ENCODE results near the gene EFCAB5.

DNA sequence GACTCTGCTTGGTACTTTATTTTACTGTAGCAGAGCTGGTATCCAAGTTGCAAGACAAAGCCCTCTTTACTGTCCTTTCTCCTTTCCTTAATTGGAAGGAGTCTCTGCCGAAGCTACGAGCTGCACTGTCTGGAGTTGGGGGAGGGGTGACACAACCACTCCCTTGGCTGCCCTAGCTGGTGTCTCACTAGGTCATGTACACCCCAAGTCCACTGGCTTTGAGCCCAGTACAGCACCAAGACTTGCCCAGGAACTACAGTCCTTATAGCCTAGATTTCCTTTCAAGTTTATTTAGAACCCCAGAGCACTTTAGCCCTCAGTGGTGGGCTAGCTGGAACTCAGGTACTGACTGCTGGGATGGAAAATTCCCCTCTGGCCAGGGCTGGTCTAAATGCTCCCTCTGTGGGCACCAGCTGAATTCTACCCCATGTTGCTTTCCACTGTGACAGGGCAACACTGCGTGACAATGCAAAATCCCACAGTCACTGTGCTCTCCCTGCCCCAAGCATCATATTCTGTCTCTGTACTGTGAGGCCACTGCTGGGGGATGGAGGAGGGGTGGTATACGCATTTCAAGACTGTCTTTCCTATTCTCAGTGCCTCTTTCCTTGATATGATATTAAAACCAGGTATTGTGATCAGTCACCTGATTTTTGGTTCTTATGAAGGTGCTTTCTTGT is 18.4 kb downstream of the EFCAB5 start:
- no peak for TF ChIP-seq CTCF (IDR thresholded peaks at IDR 0.05; ENCODE audit: low read depth, low read length, missing input control)
- TF ChIP-seq JUND (IDR thresholded peaks at IDR 0.05): no peak
- TF ChIP-seq, protein P1, sequence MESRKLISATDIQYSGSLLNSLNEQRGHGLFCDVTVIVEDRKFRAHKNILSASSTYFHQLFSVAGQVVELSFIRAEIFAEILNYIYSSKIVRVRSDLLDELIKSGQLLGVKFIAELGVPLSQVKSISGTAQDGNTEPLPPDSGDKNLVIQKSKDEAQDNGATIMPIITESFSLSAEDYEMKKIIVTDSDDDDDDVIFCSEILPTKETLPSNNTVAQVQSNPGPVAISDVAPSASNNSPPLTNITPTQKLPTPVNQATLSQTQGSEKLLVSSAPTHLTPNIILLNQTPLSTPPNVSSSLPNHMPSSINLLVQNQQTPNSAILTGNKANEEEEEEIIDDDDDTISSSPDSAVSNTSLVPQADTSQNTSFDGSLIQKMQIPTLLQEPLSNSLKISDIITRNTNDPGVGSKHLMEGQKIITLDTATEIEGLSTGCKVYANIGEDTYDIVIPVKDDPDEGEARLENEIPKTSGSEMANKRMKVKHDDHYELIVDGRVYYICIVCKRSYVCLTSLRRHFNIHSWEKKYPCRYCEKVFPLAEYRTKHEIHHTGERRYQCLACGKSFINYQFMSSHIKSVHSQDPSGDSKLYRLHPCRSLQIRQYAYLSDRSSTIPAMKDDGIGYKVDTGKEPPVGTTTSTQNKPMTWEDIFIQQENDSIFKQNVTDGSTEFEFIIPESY (IDR thresholded peaks at IDR 0.05): no peak
- no peak for TF ChIP-seq EGR1 (IDR thresholded peaks at IDR 0.05; ENCODE audit: low read depth in 2 of 2)
- TF ChIP-seq YY1 (IDR thresholded peaks at IDR 0.05): no peak
- no peak for TF ChIP-seq HNF4A (conservative IDR thresholded peaks at IDR 0.05)
- no peak for TF ChIP-seq NR2F2 (IDR thresholded peaks at IDR 0.05)
- TF ChIP-seq GABPA (IDR thresholded peaks at IDR 0.05 in 1 of 2, conservative IDR thresholded peaks at IDR 0.05 in 1 of 2): no peak
- TF ChIP-seq RAD21 (IDR thresholded peaks at IDR 0.05): no peak
- no peak for TF ChIP-seq FOXA1 (IDR thresholded peaks at IDR 0.05)
